IPS DF 6.9 (cell line): ENCODE results near the gene BRD1.

Experiments
- DNase-seq: peaks from one replicate; pipeline ENCODE4 v3.0.0-alpha.2; 2013; ENCODE audit warnings: low read depth, low spot score
- H3K27ac ChIP-seq: one replicate; pipeline ENCODE4 v1.5.1; 2013; ENCODE audit warnings: low read length, control low read depth
- H3K27me3 ChIP-seq: 2 replicates; pipeline ENCODE4 v1.6.1; 2013; ENCODE audit warnings: mild to moderate bottlenecking, low read length; ENCODE audit not compliant: control insufficient read depth, insufficient read depth
- H3K36me3 ChIP-seq: 2 replicates; pipeline ENCODE4 v1.6.1; 2013; ENCODE audit warnings: low read length; ENCODE audit not compliant: control insufficient read depth, insufficient read depth
- H3K4me1 ChIP-seq: 2 replicates; pipeline ENCODE4 v1.6.1; 2013; ENCODE audit warnings: low read length; ENCODE audit not compliant: control insufficient read depth, insufficient read depth
- H3K4me3 ChIP-seq: 2 replicates; pipeline ENCODE4 v1.5.1; 2013; ENCODE audit warnings: mild to moderate bottlenecking, low read length
- H3K9me3 ChIP-seq: 2 replicates; pipeline ENCODE4 v1.6.1; 2013; ENCODE audit warnings: low read length, inconsistent platforms; ENCODE audit not compliant: control insufficient read depth, insufficient read depth
- WGBS: extraction: QIAGEN DNeasy Blood & Tissue Kit; methylation state at CpG from one replicate; pipeline ENCODE4 v1.1.7; 2013; ENCODE audit warnings: mixed read lengths, missing lambda C conversion rate; ENCODE audit not compliant: insufficient read length, insufficient coverage; 5-methylcytosine and 5-hydroxymethylcytosine counted together

BRD1 gene

GRCh38 chr22:49865156-49865555 lies 37.5 kb upstream of the BRD1 start:
- H3K4me1 ChIP-seq: no peaks in the 10 kb centered on the region
- H3K27ac ChIP-seq: no peak overlapping the region
- no peak overlapping the region for H3K4me3 ChIP-seq
- no peaks in the 10 kb centered on the region for H3K27me3 ChIP-seq
- no peaks in the 10 kb centered on the region for H3K9me3 ChIP-seq
- WGBS: no CpG with 5 or more reads among the region's 17 CpGs
- no peak for DNase-seq
- H3K36me3 ChIP-seq: no peaks in the 10 kb centered on the region

- no peaks in the 10 kb centered on the region for H3K36me3 ChIP-seq
- no peaks in the 10 kb centered on the region for H3K9me3 ChIP-seq
- no peak overlapping the region for H3K27ac ChIP-seq
- WGBS: no CpG with 5 or more reads among the region's 7 CpGs
- DNase-seq: no peak
- H3K4me1 ChIP-seq: no peaks in the 10 kb centered on the region
- no peaks in the 10 kb centered on the region for H3K27me3 ChIP-seq
- H3K4me3 ChIP-seq: no peak overlapping the region
These were observed 36.3 kb upstream of the BRD1 start for GRCh38 chr22:49863931-49864330.

GRCh38 chr22:49862496-49862776 lies 34.8 kb upstream of the BRD1 start:
- H3K4me3 ChIP-seq: no peak overlapping the region
- H3K36me3 ChIP-seq: no peaks in the 10 kb centered on the region
- no peak for DNase-seq
- no peaks in the 10 kb centered on the region for H3K9me3 ChIP-seq
- no peaks in the 10 kb centered on the region for H3K27me3 ChIP-seq
- no peak overlapping the region for H3K27ac ChIP-seq
- WGBS: no CpG with 5 or more reads among the region's 5 CpGs
- no peaks in the 10 kb centered on the region for H3K4me1 ChIP-seq

- Histone ChIP-seq H3K27me3 (no peaks in the 10 kb centered on the region), H3K27ac (no peak overlapping the region), H3K4me1 (peaks cover 2% of the 10 kb centered on the region; the same call in 1 of the 2 replicates), H3K4me3 (no peak overlapping the region), H3K36me3 (peaks cover 5% of the 10 kb centered on the region; the same call in 1 of the 2 replicates), H3K9me3 (no peaks in the 10 kb centered on the region)
- no CpG with 5 or more reads among the region's 29 CpGs for WGBS
- DNase-seq: no peak
These were observed 34.2 kb upstream of the BRD1 start for GRCh38 chr22:49861642-49862495.

- H3K4me1 ChIP-seq: peaks cover 2% of the 10 kb centered on the region; the same call in 1 of the 2 replicates
- H3K27me3 ChIP-seq: no peaks in the 10 kb centered on the region
- peaks cover 7% of the 10 kb centered on the region; the same call in 1 of the 2 replicates for H3K36me3 ChIP-seq
- H3K9me3 ChIP-seq: no peaks in the 10 kb centered on the region
- H3K4me3 ChIP-seq: no peak overlapping the region
- H3K27ac ChIP-seq: no peak overlapping the region
- no CpG with 5 or more reads among the region's 14 CpGs for WGBS
- no peak for DNase-seq
These were observed 31.2 kb upstream of the BRD1 start for GRCh38 chr22:49858827-49859226.

- Histone ChIP-seq H3K27ac (no peak overlapping the region), H3K4me1 (peaks cover 2% of the 10 kb centered on the region; the same call in 1 of the 2 replicates)
- no CpG with 5 or more reads among the region's 31 CpGs for WGBS
These were observed 29.3 kb upstream of the BRD1 start for GRCh38 chr22:49856766-49857618.

GRCh38 chr22:49856343-49856742 lies 28.7 kb upstream of the BRD1 start:
- H3K27ac ChIP-seq: no peak overlapping the region
- peaks cover 11% of the 10 kb centered on the region for H3K27me3 ChIP-seq
- DNase-seq: no peak
- no peaks in the 10 kb centered on the region for H3K9me3 ChIP-seq
- WGBS: no CpG with 5 or more reads among the region's 23 CpGs
- H3K4me3 ChIP-seq: no peak overlapping the region
- peaks cover 7% of the 10 kb centered on the region; the same call in 1 of the 2 replicates for H3K36me3 ChIP-seq
- peaks cover 2% of the 10 kb centered on the region; the same call in 1 of the 2 replicates for H3K4me1 ChIP-seq

More at GRCh38 chr22:49856766-49857618, 29.3 kb upstream of the BRD1 start:
- Histone ChIP-seq H3K27me3 (peaks cover 5% of the 10 kb centered on the region; the same call in 1 of the 2 replicates), H3K4me3 (no peak overlapping the region), H3K9me3 (no peaks in the 10 kb centered on the region), H3K36me3 (peaks cover 7% of the 10 kb centered on the region; the same call in 1 of the 2 replicates)
- DNase-seq: no peak

- H3K9me3 ChIP-seq: no peaks in the 10 kb centered on the region
- WGBS: no CpG with 5 or more reads among the region's 9 CpGs
- peaks cover 7% of the 10 kb centered on the region; the same call in 1 of the 2 replicates for H3K36me3 ChIP-seq
- H3K27me3 ChIP-seq: peaks cover 19% of the 10 kb centered on the region
- H3K27ac ChIP-seq: no peak overlapping the region
- peaks cover 2% of the 10 kb centered on the region; the same call in 1 of the 2 replicates for H3K4me1 ChIP-seq
- H3K4me3 ChIP-seq: no peak overlapping the region
- DNase-seq: no peak
These were observed 27.7 kb upstream of the BRD1 start for GRCh38 chr22:49855251-49855911.

- Histone ChIP-seq H3K27ac (no peak overlapping the region), H3K4me3 (peak overlapping the region; percentile 54), H3K36me3 (peaks cover 7% of the 10 kb centered on the region; the same call in 1 of the 2 replicates), H3K9me3 (no peaks in the 10 kb centered on the region), H3K27me3 (peaks cover 30% of the 10 kb centered on the region), H3K4me1 (peaks cover 2% of the 10 kb centered on the region; the same call in 1 of the 2 replicates)
- no CpG with 5 or more reads among the region's 101 CpGs for WGBS
- no peak for DNase-seq
These were observed 26.5 kb upstream of the BRD1 start for GRCh38 chr22:49853981-49854831.
